ENCODE data around the gene FMN1.

DNA sequence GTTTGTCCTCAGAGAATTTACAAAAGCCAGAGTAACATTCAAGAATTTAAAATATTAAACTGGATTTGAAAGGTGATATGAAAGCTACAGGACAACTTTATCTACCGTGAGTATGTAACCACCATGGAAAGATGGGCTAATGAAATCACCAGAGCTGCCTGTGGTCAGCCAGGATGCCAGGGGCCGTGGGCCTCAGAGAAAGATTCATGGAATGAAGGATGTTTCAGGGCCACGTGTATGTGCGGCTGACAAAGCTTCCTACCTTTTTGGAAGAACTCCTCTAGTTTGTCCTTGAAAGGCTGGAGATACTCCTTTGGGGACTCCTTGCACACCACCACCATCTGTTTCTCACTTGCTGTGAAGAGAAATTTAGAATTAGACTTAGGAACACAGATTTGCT lies 337.8 kb downstream of the FMN1 start:
- TF ChIP-seq ZBTB7A (IDR thresholded peaks at IDR 0.05; ENCODE audit: low read depth) (no peak), YY1 (IDR thresholded peaks at IDR 0.05; ENCODE audit: low read depth) (no peak), TCF12 (IDR thresholded peaks at IDR 0.05; ENCODE audit: low read depth) (no peak), EP300 (IDR thresholded peaks at IDR 0.05; ENCODE audit: borderline replicate concordance) (no peak), EGR1 (IDR thresholded peaks at IDR 0.05) (no peak), CREB1 (IDR thresholded peaks at IDR 0.05; ENCODE audit: low read depth) (no peak), CEBPB (IDR thresholded peaks at IDR 0.05) (no peak), NFIC (IDR thresholded peaks at IDR 0.05) (no peak), RAD21 (IDR thresholded peaks at IDR 0.05; ENCODE audit: low read depth) (no peak), TAF1 (IDR thresholded peaks at IDR 0.05; ENCODE audit: low read depth) (no peak), USF1 (IDR thresholded peaks at IDR 0.05) (no peak), TEAD4 (IDR thresholded peaks at IDR 0.05) (no peak), FOXM1 (IDR thresholded peaks at IDR 0.05; ENCODE audit: borderline replicate concordance, low read depth) (no peak)
- TF ChIP-seq, protein P1, sequence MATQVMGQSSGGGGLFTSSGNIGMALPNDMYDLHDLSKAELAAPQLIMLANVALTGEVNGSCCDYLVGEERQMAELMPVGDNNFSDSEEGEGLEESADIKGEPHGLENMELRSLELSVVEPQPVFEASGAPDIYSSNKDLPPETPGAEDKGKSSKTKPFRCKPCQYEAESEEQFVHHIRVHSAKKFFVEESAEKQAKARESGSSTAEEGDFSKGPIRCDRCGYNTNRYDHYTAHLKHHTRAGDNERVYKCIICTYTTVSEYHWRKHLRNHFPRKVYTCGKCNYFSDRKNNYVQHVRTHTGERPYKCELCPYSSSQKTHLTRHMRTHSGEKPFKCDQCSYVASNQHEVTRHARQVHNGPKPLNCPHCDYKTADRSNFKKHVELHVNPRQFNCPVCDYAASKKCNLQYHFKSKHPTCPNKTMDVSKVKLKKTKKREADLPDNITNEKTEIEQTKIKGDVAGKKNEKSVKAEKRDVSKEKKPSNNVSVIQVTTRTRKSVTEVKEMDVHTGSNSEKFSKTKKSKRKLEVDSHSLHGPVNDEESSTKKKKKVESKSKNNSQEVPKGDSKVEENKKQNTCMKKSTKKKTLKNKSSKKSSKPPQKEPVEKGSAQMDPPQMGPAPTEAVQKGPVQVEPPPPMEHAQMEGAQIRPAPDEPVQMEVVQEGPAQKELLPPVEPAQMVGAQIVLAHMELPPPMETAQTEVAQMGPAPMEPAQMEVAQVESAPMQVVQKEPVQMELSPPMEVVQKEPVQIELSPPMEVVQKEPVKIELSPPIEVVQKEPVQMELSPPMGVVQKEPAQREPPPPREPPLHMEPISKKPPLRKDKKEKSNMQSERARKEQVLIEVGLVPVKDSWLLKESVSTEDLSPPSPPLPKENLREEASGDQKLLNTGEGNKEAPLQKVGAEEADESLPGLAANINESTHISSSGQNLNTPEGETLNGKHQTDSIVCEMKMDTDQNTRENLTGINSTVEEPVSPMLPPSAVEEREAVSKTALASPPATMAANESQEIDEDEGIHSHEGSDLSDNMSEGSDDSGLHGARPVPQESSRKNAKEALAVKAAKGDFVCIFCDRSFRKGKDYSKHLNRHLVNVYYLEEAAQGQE (IDR thresholded peaks at IDR 0.05; ENCODE audit: low read depth): no peak

Data from Ishikawa (cell line).